ENCODE data around the gene KRT28.

DNA sequence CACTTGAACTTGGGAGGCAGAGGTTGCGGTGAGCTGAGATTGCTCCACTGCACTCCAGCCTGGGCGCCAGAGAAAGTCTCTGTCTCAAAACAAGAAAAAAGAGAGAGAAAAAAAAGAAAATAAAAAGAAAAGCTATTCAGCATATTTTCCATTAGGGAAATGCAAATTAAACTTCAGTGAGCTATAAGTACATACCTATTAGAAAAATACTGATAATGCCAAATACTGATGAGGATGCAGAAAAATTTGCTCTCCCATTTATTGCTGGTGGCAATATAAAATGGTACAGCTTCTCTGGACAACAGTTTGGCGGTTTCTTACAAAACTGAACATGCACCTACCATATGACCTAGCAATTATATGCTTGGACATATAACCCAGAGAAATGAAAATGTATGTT, 12.9 kb upstream of the KRT28 start:
- TF ChIP-seq CTCF (IDR thresholded peaks at IDR 0.05) (no peak), POLR2A (IDR thresholded peaks at IDR 0.05) (no peak)

All from heart left ventricle (tissue), 13 donors.